Germinal center (tissue), 1 donor: ENCODE measurements around the gene TMC8.
"Not testable (repeated sequence)": the region's sequence is repeated elsewhere in the genome, so short reads cannot be mapped to it uniquely, and the experiment has no call there.

Source experiments
- DNase-seq: peaks from one replicate; pipeline ENCODE4 v3.0.0; 2012; ENCODE audit warnings: mixed read lengths, low spot score

The TMC8 gene, protein sequence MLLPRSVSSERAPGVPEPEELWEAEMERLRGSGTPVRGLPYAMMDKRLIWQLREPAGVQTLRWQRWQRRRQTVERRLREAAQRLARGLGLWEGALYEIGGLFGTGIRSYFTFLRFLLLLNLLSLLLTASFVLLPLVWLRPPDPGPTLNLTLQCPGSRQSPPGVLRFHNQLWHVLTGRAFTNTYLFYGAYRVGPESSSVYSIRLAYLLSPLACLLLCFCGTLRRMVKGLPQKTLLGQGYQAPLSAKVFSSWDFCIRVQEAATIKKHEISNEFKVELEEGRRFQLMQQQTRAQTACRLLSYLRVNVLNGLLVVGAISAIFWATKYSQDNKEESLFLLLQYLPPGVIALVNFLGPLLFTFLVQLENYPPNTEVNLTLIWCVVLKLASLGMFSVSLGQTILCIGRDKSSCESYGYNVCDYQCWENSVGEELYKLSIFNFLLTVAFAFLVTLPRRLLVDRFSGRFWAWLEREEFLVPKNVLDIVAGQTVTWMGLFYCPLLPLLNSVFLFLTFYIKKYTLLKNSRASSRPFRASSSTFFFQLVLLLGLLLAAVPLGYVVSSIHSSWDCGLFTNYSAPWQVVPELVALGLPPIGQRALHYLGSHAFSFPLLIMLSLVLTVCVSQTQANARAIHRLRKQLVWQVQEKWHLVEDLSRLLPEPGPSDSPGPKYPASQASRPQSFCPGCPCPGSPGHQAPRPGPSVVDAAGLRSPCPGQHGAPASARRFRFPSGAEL

DNA sequence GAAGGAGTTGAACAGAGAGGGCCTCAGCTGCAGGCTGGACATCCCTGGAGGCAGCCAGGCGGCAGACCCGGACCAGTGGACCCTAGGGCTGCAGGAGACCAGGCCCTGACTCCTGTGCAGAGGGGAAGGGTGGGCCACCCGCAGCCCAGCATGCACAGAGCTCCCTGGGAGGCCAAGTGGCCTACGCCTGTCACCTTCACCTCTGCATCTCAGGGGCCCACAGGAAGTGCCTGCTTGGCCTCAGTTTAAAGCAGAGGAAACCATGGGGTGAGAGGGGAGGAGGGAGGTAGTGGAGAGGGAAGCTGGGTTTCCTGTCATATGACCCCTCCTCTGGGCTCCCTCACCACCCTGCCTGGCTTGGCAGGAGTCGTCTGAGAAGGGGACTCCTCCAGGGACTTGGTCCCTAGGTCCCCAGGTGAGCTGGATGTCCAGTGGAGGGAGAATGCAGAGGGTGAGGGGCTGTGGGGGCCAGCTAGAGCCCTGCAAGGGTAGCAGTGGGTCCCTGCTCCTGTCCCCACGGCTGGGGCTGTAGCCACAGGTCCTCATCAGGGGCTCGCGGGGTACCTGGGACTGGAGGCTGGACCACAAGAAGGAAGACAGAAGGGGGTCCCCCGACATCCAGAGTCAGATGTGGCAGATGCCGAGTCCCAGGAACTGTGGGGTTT is at the start of gene TMC8:
Gene TMC8 (plus strand): TSS at position 335 of the 665 bp plus-strand sequence. CDS start 818 bp downstream, outside the sequence.
- DNase-seq: peak; percentile 80

GRCh38 chr17:78081551-78081950 is 49.0 kb upstream of the TMC8 start:
- DNase-seq: no peak

DNA sequence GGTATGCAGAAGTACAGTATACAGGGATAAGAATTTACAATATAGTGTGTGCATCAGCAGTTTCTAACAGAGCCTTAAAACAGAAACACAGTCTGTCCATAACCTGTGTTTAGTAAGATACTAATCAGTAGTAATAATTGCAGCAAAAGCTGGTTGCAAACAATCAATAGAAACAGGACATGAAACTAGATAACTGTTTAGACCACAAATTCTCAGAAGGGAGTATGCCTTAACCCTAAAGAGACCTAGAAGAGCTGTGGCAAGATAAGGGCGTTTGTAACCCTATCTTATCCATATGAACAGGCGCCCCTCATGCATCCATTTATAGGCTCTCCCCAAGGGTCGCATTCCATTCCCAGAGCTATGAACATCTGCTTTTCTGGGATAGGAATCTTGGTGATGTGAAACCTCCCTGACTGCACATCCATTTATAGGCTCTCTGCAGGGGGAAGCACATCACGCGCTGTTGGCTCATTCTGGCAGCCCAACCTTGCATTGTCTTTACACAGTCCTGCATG is 48.2 kb upstream of the TMC8 start:
- not testable (repeated sequence) for DNase-seq

GRCh38 chr17:78082988-78083387 is 47.6 kb upstream of the TMC8 start:
- DNase-seq: no peak

GRCh38 chr17:78086740-78087139 is 43.8 kb upstream of the TMC8 start:
- DNase-seq: no peak

DNA sequence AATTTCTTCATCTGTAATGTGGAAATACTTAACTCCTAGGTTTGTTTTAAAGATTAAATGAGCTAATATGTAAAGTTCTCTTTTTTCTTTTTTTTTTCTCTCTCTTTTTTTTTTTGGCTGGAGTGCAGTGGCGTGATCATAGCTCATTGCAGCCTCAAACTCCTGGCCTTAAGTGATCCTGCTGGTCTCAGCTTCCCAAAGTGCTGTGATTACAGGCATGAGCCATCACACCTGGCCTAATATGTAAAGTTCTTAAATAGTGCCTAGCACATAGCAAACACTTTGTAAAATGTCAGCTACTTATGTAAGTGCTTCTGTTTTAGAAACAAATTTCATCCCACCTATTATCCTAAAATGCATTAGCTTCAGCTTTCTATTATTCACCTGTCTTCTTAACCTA is 42.0 kb upstream of the TMC8 start:
- DNase-seq: no peak

GRCh38 chr17:78089576-78090281 is 40.8 kb upstream of the TMC8 start:
- no peak for DNase-seq

GRCh38 chr17:78092794-78093324 is 37.7 kb upstream of the TMC8 start:
- DNase-seq: no peak

DNA sequence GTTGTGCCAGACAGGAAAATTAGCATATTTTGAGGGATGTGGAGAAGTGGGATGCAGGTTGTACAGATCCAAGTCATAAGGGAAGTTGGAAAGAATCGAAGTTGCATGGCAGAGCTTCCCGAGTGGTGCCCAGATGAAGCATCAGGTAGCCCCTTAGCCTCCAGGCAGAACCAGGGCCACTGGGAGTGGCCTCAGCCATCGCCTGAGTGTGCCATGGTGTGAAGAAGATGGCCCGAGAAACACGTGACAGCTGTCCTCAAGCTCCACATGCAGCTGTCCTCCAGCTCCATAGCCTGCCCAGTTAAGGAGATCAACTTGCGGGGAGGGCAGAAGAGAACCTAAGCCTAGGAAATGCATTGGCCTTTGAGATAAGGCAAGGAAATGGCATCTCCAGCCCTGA is 35.5 kb upstream of the TMC8 start:
- no peak for DNase-seq

- DNase-seq: no peak
Observed at GRCh38 chr17:78096093-78096492, 34.5 kb upstream of the TMC8 start.

DNA sequence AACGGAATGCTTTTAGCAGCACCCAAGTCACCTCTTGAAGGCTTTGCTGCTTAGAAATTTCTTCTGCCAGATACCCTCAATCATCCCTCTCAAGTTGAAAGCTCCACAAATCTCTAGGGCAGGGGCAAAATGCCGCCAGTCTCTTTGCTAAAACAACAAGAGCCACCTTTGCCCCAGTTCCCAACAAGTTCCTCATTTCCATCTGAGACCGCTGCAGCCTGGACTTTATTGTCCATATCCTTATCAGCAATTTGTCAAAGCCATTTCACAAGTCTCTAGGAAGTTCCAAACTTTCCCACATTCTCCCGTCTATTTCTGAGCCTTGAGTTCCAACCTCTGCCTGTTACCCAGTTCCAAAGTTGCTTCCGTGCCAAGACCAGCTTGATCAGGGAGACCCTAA is 29.5 kb upstream of the TMC8 start:
- no peak for DNase-seq

- no peak for DNase-seq
Observed at GRCh38 chr17:78101542-78101941, 29.0 kb upstream of the TMC8 start.

GRCh38 chr17:78103311-78103710 is 27.3 kb upstream of the TMC8 start:
- no peak for DNase-seq

- DNase-seq: no peak
Observed at GRCh38 chr17:78104540-78104941, 26.0 kb upstream of the TMC8 start.

DNA sequence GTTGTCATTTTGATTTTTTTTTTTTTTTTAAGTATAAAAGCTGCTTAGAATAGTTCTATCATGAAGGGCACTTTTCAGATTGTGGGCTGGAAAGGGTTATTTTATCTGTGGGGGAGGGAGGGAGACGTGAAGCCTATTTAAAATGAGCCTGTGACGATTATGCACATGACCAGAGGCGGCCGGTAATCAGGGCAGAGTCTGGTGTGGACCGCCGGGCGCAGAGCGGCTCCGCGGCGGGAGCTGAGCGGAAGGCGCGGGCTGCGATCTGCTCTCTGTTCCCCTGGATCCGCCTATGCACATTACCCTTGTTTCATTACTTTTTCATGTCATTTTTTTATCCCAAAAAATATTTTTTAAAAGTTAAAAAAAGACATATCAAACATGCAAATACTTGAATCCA is 25.5 kb upstream of the TMC8 start:
- no peak for DNase-seq

DNA sequence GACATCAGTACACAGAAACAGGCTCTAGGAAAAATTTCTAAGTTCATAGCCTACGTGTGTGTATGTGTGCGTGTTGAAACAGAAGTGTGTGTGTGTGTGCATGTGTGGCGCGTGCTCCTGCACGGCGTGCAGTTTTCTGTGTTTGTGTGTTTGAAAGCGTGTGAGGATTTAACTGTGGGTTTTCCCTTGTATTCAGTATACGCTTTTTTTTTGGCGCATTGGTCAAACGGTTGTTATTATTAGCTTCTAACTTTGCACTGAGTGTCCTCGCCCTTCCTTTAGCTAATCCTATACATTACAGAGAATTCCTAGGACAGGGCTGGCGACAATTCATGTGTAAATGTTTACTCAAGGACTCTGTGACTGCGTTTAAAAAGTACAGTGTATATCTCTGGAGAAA is 25.0 kb upstream of the TMC8 start:
- DNase-seq: no peak

- DNase-seq: no peak
Observed at GRCh38 chr17:78106211-78106610, 24.4 kb upstream of the TMC8 start.

GRCh38 chr17:78107457-78107856 is 23.1 kb upstream of the TMC8 start:
- no peak for DNase-seq

GRCh38 chr17:78107976-78108725 is 22.4 kb upstream of the TMC8 start:
- DNase-seq: no peak

DNA sequence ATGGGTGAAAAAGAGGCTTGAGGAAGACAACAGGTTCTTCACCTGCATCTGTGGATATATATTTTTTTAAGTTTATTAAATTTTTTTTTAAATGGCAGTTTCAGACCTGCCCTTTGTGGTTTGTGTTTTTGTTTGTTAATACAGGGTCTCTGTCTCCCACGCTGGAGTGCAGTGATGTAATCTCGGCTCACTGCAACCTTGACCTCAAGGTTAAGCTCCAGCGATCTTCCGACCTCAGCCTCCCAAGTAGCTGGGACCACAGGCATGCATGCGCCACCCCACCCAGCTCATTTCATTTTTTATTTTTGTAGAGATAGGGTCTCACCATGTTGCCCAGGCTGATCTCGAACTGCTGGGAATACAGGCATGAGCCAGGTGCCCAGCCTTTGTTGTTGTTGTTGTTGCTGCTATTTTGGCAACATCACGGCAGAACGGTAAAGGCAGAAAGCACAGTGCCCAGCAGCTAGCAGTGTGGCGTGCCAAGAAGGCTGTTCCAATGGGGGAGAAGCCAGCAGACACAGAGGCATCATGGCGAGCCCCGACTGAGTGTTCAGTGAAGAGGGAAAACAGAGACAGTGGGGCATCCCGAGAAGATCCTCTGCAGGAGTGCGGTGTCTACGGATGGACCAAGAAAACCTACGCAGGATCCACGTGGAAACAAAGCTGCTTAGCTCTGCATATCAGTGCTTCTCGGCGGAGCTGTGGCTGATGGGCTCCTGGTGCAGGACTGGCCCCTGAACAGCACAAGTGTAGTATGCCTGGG is 21.7 kb upstream of the TMC8 start:
- no peak for DNase-seq

DNA sequence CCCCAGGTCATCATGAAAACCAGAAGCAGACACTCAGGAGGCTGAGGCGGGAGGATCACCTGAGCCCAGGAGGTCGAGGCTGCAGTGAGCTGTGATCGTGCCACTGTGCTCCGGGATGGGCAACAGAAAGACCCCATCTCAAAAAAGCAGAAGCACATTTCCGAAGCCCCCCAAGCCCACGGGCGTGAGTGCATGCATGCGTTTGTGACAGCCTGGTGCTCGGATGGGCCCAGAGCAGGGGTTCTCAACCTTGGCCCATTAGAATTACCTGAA is 21.1 kb upstream of the TMC8 start:
- DNase-seq: no peak
